Esophagus mucosa (tissue), 1 donor: ENCODE results near the gene ASB8. TPM values are rescaled to one million over a fixed set of nuclear protein-coding genes. Genes with fewer than 3 reads are reported as not detected.
"Not testable (repeated sequence)": the region's sequence is repeated elsewhere in the genome, so short reads cannot be mapped to it uniquely, and the experiment has no call there.

Source experiments
- ATAC-seq: fragments of 200-7000 bp; cut with Tn5 transposase; one replicate; pipeline ENCODE4 v1.9.1; 2020
- total RNA-seq: library from RNA; stranded (reverse); gene quantifications from one replicate; pipeline ENCODE4 v1.2.4, GENCODE V29; 2023
- donor health status: DM: yes; HTN: yes; CAD: no.

ASB8 gene
- total RNA-seq, 1 donor from 2014 or later = 24.7 TPM

DNA sequence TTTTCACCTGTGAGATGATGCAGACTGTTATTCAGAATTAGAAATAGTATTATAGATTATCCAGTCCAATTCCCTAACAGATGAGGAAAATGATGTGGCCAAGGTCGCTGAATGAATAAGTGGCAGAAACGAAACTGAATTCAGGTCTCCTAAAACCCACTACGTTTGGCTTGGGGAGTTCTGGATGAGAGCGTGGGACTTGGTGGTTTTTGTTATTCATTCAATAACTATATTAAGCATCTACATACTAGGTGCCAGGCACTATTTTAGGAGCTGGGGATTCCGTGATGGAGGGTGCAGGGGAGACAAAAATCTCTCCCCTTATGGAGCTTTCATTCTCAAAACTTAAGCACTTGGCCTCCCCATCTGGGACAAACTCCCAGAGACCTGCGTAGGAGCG lies 25.3 kb upstream of the ASB8 start:
- ATAC-seq = no peak

GRCh38 chr12:48180857-48181495 lies 23.7 kb upstream of the ASB8 start:
- no peak for ATAC-seq

GRCh38 chr12:48180424-48180823 lies 23.1 kb upstream of the ASB8 start:
- no peak for ATAC-seq

DNA sequence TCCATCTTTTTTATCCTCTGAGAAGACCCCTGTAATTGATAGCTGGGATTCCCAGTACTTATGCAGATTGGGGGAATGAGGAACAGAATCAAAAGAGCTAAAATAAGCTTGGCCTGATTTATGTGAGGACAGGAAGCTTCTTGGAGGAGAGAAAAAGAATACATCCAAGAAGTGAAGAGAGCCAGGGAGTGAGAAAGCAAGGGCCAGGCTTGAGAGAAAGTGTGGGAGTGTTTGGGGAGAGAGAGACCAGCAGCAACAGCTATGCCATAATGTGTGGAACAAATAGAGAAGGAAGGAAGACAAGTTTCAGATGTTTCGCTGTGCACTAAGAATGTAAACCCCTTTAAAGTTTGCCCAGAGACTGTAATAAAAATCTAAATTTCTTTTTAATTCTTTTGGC lies 22.2 kb upstream of the ASB8 start:
- no peak for ATAC-seq

DNA sequence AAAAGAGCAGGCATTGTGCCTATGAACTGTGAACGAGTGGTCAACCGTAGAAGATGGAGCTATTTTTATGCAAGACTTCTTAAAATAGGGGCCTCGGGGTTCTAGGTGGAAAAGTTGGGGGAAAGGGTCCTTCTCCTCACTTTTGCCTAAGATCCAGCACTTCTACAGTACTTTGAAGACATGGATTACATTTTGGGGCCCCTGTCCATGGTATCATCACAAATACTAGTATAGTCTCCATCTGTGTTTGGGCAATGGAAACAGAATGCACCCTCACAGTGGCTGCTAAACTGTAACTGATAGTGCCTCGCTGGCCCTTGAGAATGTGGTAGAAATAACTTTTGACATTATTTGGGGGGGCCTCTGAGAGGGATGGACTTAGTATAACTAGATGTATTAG lies 20.7 kb upstream of the ASB8 start:
- ATAC-seq = no peak

DNA sequence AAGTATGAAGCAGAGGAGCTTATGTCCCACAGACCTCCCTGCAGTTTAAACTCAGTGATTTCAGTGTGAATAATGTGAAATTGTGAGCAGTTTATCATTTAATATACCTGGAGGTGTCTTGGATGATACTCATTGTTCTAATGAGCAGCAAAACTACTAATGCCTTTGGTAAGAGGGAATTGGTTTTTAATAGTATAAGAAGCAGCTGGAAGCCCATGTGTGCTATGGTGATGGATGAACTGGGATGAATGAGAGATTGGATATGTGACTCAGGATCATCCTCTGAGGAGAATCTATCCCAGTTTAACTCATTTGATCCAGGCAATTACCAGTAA lies 19.1 kb upstream of the ASB8 start:
- ATAC-seq = no peak

GRCh38 chr12:48175613-48176416 lies 18.5 kb upstream of the ASB8 start:
- no peak for ATAC-seq

- ATAC-seq = no peak
These were observed 11.7 kb upstream of the ASB8 start for GRCh38 chr12:48169011-48169410.

GRCh38 chr12:48165089-48165981 lies 8.0 kb upstream of the ASB8 start:
- ATAC-seq = peak; percentile 60

DNA sequence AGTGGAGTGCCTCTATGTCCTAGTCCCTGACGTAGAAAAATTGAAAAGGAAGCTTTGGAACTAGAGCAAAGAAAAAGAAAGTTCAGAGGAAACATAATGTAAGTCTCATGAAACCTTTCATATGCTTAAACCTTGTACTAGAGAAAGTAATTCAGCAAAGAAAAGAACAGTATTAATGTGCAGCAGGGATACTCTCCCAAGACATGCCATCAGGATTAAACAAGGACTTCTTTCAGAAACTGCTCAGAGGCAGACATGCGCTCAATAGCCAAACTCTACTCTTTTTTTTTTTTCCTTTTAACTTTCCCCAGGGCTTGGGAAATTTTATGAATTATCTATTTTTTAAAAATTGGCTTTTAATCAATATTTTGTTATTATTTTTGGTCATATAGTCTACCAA lies 7.1 kb upstream of the ASB8 start:
- ATAC-seq = no peak

DNA sequence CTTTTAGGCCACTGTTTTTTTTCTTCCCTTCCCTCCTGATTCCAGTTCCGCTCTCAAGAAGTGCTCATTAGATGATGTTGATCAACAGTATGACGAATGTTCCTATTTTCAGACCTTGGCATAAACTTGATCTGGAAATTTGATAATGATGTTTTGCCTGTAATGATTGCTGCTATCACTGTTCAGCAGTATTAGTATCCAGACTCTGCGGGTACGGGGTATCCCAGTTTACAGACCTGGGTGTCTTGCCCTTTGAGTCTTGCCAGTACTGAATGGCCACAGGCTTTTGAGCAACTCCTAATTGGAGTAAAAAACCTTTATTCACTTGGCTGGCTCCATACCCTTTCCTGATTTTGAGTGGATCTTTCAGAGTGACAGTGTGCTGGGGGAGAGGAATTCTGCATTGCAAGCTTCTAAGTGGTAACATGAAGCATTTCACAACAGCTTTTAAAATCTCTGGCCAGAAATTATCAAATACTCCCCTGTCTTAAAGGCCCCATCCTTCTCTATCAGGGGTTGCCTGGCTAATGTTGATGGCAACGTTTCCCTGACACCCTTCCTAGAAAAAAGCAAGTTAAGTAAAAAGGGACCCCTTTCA lies 5.9 kb upstream of the ASB8 start:
- no peak for ATAC-seq

DNA sequence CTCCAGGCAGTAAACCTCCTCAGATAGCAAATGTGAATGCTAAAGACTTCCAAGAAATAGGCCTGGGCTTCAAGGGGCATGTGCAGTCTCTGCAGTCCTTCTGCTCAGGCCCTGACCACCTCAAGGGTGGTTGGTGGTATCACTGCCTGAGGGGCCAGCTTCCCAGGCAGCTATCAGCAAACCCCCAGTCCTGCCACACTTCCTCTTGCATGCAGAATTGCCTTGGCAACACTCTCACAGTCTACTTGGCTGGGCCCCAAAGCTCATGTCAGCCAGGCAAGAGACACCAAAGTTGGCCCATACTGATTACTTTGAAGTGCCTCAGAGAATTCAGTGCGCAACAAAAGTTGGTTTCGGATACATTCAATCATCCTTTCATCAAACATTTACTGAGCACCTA lies 3.5 kb upstream of the ASB8 start:
- ATAC-seq = no peak

DNA sequence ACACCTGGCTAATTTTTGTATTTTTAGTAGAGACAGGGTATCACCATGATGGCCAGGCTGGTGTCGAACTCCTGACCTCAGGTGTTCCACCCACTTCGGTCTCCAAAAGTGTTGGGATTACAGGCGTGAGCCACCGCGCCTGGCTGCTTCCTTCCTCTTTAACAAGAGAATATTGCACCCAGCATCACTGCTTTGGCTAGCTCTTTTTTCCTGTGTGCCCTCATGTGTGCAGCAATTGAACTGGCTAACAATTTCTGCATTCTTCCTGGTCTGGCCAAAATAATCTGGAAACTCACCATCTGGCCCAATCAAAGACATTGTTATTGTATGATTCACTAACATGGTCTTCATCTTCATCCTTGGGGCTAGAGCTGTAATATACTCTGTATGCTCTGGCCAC lies 2.7 kb upstream of the ASB8 start:
- no peak for ATAC-seq

DNA sequence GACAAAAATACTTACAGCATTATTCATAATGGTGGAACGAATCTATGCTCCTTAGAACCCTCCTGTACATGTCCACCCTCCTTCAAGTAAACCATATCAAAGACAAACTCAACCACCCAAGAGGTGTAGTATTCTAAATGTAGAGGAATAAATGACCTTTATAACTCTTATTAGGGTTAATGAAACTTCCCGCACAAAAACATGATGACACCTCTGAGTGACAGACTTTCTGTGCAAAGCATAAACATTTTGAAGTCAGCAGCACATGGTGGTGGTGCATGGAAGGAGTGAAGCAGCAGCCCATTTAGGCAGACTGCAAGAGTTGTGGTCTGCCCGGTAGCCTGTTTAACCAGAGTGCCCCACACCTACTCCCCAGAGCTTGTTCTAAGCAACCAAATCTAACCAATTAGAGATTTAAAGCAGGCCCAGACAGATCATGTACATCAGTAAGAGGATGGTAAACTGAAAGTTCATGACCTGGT lies 615 bp upstream of the ASB8 start:
- ATAC-seq = no peak

DNA sequence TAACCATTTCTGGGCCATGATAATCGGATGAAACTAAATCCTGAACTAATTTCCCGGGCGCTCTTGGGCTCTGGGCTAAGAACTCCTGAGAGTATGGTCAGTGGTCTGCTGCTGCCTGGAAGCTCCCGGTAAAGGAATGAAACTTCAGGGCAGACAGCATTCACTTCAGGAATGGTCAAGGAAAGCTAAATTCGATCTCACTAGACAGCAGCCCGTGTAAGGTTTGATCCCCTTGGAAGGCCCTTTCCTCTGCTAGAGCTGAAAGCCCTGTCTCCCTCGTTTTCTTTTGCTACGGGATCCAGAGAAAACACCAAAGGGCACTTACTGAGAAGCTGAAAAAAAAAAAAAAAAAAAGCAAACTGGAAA lies 680 bp downstream of the ASB8 start:
- no peak for ATAC-seq

GRCh38 chr12:48155786-48156185 lies 1.5 kb downstream of the ASB8 start:
- not testable (repeated sequence) for ATAC-seq

DNA sequence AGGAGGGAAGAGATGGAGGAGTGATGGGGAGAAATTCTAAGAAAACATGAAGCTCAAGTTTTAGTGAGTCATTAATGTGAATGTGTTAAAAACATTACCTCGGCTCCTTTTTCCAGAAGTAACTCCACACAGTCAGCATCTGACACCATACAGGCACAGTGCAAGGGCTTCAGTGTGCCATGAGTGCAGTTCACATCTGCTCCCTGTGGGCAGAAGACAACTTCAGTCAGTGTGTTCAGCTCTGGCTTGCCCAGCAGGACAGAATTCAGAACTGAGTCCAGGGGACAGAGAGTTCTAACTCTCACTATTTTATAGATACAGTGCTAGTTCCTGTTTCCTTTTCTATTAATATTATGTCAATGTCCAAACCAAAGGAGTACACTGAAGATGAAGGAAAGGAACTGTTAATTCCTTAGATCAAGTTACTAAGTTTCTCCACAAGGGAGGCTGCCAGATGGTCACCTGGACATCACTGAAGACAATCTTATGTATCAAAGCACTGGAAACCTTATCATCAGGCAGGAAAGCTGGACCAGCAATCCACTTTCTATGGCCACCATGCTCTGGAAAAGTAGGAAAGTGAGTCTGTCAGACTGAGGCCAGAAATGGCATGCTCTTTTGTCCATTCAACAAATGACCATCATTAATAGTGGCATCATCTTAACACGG lies 6.1 kb downstream of the ASB8 start:
- ATAC-seq = no peak

DNA sequence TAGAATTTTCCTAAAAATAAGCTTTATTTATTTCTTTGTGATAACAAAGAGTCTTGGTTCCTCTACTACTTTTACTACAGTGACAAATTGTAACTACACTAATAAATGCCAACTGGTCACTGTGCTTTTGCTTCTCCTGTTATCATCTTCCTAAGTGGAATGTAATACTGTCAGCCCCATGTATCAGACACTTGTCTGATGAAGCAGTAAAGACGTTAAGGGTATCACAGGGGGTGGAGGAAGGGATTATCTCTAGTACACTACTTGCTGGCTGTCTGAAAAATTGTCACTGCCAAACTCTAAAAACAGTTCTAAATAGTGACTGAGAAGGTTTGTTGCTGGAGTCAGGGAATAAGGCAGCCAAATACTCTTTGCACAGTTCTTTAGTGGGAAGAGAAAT lies 11.3 kb downstream of the ASB8 start:
- no peak for ATAC-seq

DNA sequence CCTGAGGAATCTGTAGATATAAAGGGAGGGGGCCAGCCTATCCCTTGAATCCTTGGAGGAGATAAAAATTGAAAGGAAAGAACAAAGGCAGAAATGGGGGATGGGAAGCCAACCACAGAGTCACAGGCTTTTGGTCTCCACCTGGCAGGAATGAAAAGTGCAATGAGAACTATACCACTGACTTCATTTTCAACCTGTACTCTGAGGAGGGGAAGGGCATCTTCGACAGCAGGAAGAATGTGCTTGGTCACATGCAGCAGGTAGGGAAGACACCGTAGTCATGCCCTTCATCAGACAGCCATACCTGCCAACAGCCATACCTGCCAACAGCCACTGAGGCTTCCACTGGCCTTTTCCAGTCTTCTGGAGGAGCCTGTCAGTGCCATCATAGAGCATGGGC lies 13.4 kb downstream of the ASB8 start:
- ATAC-seq = no peak

DNA sequence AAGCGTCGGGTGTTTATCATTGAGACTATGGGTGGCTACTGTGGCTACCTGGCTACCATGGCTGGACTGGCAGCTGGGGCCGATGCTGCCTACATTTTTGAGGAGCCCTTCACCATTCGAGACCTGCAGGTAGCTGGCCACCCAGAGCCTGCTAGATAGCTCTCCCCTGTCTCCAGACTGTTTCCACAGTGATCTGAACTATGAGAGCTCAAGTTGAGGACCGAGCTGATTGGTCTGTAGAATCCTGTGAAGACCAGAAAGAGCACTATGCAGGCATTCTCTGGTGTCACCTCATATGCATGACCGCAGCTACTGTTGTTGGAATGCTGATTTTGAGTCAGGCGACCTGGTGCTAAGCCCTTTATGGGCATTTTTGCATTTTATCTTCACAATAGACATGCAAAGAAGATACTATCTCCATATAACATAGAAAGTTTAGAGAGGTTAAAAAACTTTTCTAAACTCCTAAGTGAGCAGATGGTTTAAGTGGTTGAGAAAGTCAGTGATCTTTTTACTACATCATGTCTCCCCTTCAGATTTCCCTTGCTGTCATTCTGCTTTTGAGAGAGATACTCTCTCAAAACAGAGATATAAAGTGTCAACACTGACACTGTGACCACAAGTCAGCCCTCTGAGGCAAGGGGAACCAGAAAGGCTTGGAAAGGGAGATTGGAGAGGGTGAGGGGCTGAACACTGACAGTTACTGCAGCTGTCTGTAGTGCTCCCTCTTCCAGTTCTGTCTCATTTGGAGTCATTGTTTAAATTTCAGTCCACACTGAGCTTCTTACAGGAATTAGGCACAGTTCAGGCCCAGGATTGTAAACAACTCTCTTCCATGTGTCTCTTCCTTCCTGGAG lies 14.3 kb downstream of the ASB8 start:
- no peak for ATAC-seq

GRCh38 chr12:48135027-48135426 lies 22.3 kb downstream of the ASB8 start:
- peak; percentile 29 for ATAC-seq

DNA sequence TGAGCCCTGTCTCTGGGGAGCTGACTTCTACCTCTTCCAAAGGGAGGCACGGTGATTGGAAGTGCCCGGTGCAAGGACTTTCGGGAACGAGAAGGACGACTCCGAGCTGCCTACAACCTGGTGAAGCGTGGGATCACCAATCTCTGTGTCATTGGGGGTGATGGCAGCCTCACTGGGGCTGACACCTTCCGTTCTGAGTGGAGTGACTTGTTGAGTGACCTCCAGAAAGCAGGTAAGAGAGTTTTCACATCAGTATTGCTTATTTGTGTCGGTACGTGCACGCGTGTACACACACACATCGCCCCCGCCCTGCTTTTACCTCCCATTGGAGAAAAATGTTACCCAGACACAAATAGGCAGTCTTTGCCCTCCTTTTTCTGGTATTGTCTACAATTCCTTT lies 24.5 kb downstream of the ASB8 start:
- no peak for ATAC-seq
